Type B pancreatic cell (in vitro differentiated cells): ENCODE results near the gene HNRNPU. TPM values are rescaled to one million over a fixed set of nuclear protein-coding genes. Genes with fewer than 3 reads are reported as not detected.

Experiments used
- DNase-seq: peaks from one replicate; pipeline ENCODE4 v3.0.0; 2021; ENCODE audit warnings: mixed read lengths; ENCODE audit not compliant: unreplicated experiment; ENCODE audit errors: extremely low spot score
- H3K27ac Mint-ChIP-seq: 2 replicates; pipeline ENCODE4 v1.8.0; 2021; ENCODE audit warnings: mild to moderate bottlenecking, mixed read lengths
- H3K27me3 Mint-ChIP-seq: 2 replicates; pipeline ENCODE4 v1.8.0; 2021; ENCODE audit warnings: mixed read lengths
- H3K36me3 Mint-ChIP-seq: 2 replicates; pipeline ENCODE4 v1.8.0; 2021; ENCODE audit warnings: mixed read lengths
- H3K4me1 Mint-ChIP-seq: one replicate; pipeline ENCODE4 v1.8.0; 2021; ENCODE audit warnings: mixed read lengths; ENCODE audit not compliant: unreplicated experiment
- H3K4me3 Mint-ChIP-seq: 2 replicates; pipeline ENCODE4 v1.8.0; 2021; ENCODE audit warnings: mild to moderate bottlenecking, mixed read lengths
- H3K9me3 Mint-ChIP-seq: 2 replicates; pipeline ENCODE4 v1.8.0; 2021; ENCODE audit warnings: mixed read lengths
- CTCF ChIP-seq: fragments of 200-600 bp; sonication (generic); conservative IDR thresholded peaks from 2 replicates; pipeline ENCODE4 v1.5.0; 2021; ENCODE audit warnings: antibody characterized with exemption, mild to moderate bottlenecking
- total RNA-seq: library from RNA; stranded (reverse); gene quantifications from 2 replicates; pipeline ENCODE4 v1.2.1, GENCODE V29; 2021; ENCODE audit warnings: low replicate concordance

HNRNPU gene
- total RNA-seq, 1 donor from 2014 or later: 485 TPM

- H3K27me3 Mint-ChIP-seq: no peaks in the 10 kb centered on the region
- TF ChIP-seq CTCF: no peak
- DNase-seq: no peak
- H3K4me1 Mint-ChIP-seq: peaks cover 15% of the 10 kb centered on the region
- no peak overlapping the region for H3K4me3 Mint-ChIP-seq
- peak overlapping the region; percentile 40 for H3K27ac Mint-ChIP-seq
- no peaks in the 10 kb centered on the region for H3K9me3 Mint-ChIP-seq
- H3K36me3 Mint-ChIP-seq: peaks cover 12% of the 10 kb centered on the region
Observed at GRCh38 chr1:244866355-244866754, 2.0 kb upstream of the HNRNPU start.

- Mint-ChIP-seq H3K4me1 (peaks cover 20% of the 10 kb centered on the region), H3K27me3 (no peaks in the 10 kb centered on the region)
- TF ChIP-seq CTCF: no peak
Observed at GRCh38 chr1:244865820-244866219, 1.5 kb upstream of the HNRNPU start.

GRCh38 chr1:244865028-244865371, 657 bp upstream of the HNRNPU start:
- no peaks in the 10 kb centered on the region for H3K27me3 Mint-ChIP-seq
- no peak for DNase-seq
- H3K4me1 Mint-ChIP-seq: peaks cover 25% of the 10 kb centered on the region
- no peaks in the 10 kb centered on the region for H3K9me3 Mint-ChIP-seq
- H3K4me3 Mint-ChIP-seq: peak overlapping the region; percentile 90
- peak overlapping the region; percentile 95 for H3K27ac Mint-ChIP-seq
- TF ChIP-seq CTCF: no peak
- H3K36me3 Mint-ChIP-seq: peaks cover 20% of the 10 kb centered on the region

More at GRCh38 chr1:244865820-244866219, 1.5 kb upstream of the HNRNPU start:
- peak overlapping the region; percentile 40 for H3K27ac Mint-ChIP-seq
- no peak for DNase-seq
- H3K36me3 Mint-ChIP-seq: peaks cover 16% of the 10 kb centered on the region
- no peak overlapping the region for H3K4me3 Mint-ChIP-seq
- no peaks in the 10 kb centered on the region for H3K9me3 Mint-ChIP-seq

- Mint-ChIP-seq H3K36me3 (peaks cover 26% of the 10 kb centered on the region), H3K4me1 (peaks cover 30% of the 10 kb centered on the region), H3K9me3 (no peaks in the 10 kb centered on the region), H3K27ac (peak overlapping the region; percentile 95), H3K27me3 (no peaks in the 10 kb centered on the region), H3K4me3 (peak overlapping the region; percentile 90)
- DNase-seq: peak; percentile 71
- no peak for TF ChIP-seq CTCF
Observed at GRCh38 chr1:244863491-244864252, 671 bp downstream of the HNRNPU start.

GRCh38 chr1:244862699-244863490, 1.4 kb downstream of the HNRNPU start:
- H3K36me3 Mint-ChIP-seq: peaks cover 32% of the 10 kb centered on the region
- peak; percentile 98 for DNase-seq
- H3K4me3 Mint-ChIP-seq: peak overlapping the region; percentile 90
- no peaks in the 10 kb centered on the region for H3K27me3 Mint-ChIP-seq
- peaks cover 33% of the 10 kb centered on the region for H3K4me1 Mint-ChIP-seq
- peak overlapping the region; percentile 95 for H3K27ac Mint-ChIP-seq
- no peaks in the 10 kb centered on the region for H3K9me3 Mint-ChIP-seq
- TF ChIP-seq CTCF: no peak
